Activated CD8-positive, alpha-beta memory T cell treated with anti-CD3 and anti-CD28 coated beads for 1 hour (primary cell): ENCODE data around the gene DUSP6.

Experiments
- DNase-seq, 2 donors: peaks; one replicate each; pipeline ENCODE4 v3.0.0-alpha.2; 2020; ENCODE audit warnings: low read depth in 1 of 2; ENCODE audit errors: extremely low read depth in 1 of 2

Gene DUSP6

DNA sequence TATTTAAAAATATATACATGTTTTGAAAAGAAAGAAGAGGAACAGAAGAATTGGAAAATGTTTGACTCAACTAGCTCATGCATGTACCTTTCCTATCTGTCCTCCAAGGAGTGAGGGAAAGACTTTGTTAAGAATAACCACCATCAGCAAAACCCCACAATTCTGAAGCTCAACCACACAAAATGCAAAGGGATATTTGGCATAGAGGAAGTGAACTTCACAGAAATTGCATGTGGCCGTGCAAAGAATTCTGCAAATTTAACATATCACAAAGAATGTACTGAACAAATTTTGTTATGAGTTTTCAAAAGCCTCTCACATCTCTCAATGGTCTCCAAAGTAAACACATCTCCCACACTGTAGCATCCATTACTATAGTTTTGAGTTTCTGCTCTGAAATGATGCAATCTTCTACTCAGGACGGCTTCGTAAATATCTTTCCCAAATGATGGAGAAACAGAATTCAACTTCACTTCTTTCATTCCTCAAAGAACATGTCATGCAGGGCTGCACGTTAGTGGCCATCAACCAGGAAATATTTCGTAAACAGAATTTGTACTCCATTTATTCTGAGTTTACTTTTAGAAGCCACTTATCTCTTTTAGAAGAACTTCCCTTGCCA is 17.6 kb downstream of the DUSP6 start:
- no peak for DNase-seq

DNA sequence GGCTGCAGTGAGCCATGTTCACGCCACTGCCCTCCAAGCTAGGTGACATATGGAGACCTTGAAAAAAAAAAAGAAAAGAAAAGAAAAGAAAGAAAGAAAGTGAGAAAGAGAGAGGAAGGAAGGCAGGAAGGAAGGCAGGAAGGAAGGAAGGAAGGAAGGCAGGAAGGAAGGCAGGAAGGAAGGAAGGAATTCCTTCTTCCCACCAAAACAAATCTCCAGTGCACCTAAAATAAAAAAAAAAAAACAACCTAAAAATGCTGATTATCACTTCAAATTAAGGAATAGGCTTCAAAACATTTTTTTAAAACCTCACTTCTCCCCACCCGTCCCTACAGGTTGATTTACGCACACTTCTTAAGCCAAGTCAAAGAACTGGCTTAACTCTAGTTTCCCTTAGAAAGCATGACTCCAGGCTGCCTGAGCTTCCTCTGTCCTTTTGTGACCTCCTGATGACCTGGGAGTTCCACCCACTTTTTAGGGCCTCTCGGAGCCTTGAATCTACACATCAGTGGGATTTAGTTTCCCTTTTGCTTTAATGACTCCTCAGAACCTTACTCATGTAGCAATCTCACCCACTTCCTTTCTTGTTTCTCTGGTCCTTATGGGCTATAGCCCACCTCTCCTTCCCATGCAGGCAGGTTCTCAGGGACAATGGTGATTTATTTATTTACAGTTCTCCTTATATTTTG is 18.6 kb downstream of the DUSP6 start:
- no peak for DNase-seq

DNA sequence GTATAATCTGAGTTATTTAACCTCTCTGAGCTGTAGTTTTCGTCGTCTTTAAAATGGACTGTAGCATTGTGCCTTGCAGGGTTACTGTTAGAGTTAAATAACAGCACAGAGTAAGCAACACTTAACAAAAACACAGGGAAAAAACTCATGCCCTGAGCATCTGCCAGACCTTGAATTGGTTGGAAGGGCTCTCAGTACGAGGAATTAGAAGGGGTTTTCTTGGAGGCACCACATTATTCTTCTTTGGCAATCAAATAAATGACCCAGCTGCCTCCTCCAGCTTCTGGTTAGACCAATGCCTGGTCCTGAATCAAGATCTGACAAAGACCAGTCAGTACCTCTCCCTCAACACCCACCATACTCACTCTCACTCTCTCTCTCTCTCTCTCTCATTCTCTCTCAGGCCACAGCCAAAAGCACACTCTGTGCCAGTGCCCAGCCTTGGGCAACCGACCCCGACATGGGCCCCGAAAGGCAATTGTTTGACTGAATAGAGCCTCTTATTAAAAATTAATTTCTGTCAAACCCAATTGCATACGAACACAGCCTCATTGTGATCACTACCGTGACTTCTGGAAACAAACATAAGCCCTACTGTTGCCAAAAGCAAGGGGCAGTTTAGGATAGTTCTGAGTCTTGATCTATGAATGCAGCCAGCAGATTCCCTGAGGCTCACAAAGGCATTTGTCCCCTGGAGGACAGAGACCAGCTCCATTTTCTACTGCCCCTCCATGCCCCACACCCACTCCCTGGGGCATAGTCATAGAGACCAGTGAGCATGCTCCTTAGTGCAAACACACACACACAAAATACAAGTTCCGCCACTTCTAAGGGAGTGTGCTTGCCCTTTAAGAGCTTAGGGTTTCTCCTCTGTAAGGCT is 23.9 kb downstream of the DUSP6 start:
- no peak for DNase-seq

DNA sequence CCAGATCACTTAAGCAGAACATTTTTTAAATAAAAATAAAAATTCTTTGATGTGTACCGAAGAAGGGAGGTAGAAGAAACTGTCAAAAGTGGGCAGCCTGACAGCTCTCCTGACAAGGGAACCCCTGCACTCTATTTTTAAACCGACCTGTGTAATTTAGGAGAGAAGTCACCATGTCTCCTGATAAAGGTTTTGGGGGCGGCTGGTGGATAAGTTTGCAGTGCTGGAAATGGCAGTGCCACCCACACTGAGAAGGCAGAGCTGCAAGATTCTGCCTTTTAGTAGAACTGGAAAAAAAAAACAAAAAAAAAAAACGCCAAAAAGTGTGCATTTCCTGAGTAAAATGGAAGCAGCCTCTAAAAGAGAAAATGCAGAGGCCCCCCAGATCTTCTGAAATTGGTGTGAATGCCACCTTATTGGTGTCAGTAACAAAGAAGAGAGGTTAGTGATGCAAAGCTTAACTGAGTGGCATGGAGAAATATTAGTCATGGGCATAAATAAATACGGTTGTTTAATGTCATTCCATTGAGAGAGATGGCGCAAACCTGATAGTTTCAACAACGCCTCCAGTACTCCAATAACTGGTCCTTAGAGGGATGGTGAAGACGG is 24.7 kb downstream of the DUSP6 start:
- no peak for DNase-seq

DNA sequence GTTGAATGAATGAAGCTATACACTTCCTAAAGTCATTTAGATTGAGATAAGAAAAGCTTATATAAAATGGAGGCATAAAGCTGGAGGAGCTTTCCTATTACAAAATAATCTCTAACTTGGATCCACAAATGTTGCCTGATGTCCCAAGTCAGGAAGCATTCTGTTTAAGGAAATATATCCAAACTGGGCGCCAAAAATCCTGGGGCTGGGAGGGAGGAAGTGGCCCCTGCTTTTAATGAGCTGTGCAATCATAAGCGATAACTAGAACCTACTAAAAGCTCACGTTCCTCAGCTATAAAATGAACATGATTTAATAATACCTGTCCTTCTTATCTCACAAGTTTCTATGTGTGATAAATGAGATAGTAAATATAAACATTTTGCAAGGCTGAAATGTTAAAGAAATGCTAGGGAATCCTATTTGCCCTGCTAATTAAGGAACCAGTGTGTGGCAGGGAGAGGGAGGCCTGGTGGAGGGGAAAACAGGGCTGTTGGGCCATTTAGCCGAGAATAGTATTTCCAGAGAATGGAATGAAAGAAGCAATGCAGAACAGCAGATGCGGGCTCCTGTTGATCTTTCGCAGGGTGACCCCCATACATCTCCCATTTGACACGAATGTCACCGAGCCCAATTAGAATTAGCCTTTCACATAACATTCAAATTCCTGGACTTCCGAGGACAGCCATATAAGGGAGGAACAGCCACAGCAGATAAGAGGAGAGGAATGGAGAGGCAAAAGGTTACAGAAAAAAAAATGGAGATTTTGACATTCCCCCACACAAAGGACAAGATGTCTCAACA is 25.9 kb downstream of the DUSP6 start:
- no peak for DNase-seq

DNA sequence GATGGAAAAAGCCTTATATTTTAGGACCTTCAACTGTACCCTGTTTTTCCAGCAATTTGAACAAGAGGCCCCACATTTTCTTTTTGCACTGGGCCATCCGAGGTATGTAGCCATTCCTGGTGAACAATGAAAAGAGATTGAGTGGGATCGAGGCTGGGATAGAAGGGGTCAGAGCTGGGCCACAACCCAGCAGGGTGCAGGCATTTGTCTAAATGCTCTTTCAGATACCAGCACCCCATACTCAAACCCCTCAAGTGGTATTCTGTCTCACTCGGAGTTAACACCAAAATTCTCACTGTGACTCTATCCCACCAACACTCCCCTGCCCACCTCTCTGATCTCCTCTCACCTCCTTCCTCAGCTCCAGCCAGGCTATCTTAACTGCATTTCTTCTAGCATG is 26.8 kb downstream of the DUSP6 start:
- no peak for DNase-seq

DNA sequence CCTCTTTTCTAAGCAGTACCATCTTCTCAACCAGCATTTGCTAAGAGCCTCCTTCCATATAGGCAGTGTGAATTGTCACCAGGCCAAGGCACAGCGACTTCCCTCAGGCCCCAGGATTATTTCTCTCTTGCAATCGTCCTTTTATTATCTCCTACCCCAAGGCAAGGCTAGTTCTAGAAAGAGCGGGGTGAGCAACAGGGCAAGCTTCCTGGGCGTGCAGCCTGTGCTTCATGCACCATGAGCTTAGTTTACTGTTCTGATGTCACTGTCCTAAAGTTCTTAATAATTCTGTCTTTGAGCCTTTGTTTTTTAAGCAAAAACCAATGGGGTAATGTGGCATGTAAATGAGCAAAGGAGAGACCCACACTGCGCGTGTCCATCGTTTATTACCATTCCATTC is 27.9 kb downstream of the DUSP6 start:
- no peak for DNase-seq

DNA sequence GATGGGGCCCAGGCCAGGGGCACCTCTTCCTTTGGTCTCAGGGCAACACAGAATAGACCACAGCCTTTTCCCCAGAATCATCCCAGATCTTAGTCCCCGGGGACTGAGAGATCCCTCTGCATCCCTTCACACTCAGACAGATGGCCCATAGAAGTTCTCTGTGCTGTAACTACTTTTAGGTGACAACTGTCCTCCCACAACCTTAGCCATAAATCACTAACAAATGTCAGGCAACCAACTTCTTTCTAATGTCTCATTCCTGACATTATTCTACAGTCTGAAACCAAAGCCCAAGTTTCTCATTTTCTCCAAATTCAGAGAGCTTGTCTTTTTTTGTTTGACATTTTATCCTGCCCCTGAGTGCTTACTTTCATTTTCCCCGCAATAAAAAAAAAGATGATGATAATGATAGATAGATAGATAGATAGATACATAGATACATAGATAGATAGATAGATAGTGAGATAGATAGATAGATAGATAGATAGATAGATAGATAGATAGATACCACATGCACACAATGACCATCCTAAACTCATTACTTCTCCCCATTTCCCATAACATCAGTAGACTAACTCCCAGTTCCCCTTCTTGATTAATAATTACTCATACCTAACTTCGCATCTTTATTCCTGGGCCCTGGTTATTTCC is 28.6 kb downstream of the DUSP6 start:
- no peak for DNase-seq

DNA sequence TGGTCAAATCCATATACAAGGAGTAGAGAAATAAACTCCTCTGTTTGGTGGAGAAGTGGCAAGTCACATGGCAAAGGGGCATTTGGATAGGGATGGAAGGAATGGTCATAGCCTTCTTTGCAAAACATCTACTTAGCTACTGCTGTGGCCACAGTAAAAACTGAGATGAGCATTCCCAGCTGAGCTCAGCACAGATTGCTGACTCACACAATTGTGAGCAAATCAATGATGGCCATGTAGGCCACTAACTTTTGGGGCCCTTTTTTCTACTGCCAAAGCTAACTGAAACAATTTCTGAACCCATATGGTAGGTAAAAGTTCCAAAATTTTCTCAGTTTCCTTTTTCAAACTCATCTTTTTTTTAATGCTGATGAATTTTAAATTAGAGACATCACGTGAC is 31.6 kb downstream of the DUSP6 start:
- DNase-seq: no peak

DNA sequence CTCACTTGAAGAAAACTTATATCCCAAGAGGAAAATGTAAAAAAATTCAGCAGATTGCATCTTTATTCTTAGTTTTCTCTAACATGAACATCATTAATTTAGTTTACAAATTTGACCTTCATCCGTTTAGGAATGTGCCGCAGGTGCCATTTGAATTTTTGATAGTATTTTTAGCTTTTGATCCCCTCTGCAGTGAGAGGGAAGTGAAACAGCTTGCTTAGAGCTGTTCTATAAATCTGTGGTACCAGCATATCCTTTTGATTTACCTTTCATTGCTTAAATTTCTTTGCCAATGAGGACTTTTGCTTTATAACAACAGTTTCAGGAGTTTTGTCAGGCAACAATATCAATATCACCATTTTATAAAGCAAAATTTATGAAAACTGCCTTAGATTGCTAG is 32.7 kb downstream of the DUSP6 start:
- DNase-seq: no peak

DNA sequence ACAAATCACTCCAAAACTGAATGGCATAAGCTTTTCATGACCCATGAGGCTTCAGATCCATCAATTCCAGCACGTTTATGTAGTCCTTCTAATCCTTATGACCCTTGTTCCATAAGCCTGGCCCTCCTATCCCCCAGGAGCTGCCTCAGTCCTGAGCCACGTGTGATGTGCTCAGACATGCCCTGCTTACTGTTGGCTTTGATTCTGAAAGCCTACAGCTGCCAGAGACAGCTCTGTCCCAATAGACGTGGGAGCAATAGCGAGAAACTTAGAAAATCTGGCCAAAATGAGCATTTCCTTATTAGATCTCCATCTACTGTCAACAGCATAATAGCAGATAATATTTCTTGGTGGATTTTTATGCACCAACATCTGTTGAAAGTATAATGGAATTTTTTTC is 33.2 kb downstream of the DUSP6 start:
- DNase-seq: no peak

DNA sequence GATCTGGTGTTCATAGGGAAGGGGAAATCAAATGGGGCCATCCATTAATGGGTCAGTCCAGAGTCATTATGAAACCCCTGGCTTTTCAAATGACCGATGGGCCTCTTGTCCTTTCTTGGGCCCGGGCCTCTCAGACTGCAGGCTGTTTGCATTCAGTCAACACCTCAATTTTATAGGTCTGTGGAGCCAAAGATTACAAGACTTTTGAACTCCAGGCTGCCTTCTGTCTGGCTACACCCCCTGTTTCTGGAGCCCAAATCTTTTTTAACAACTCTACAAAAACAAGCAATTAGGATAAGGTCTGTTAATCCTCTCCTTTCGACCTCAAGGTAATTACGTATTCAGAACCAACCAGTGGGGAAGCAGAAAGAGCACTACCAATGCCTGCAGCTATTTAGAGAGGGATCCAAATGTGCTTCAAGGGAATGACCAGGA is 35.6 kb downstream of the DUSP6 start:
- DNase-seq: no peak

DNA sequence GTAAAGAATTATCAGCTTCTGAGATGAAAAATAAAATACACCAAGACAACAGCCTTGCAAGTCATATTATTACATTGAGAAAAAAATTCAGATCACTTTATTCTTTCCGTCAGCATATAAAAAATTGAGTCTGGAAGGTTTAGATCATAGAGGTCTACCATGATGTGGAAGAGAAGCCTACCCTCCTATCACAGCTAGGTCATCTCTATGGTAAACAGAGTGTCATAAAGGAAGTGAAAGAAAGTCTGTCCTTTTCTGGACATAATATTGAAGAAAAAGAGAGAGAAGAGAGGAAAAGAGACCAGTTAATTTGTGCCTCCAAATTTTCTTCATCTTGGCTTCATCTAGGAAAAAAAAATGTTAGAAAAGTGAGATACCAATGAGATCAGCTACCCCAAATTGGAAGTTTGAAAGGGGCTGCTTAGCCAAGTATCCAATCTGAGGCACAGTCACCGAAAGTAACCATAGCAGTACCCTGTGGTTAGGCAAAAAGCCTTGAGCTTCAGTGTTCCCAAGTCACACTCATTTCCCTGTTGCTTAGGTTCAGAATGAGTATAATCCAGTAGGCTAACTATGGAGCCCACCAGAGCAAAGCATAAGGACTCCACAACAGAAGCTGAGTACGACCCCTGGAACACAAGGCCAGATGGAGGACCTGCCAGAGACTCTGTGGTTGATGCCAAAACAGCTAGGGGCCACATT is 38.1 kb downstream of the DUSP6 start:
- no peak for DNase-seq

DNA sequence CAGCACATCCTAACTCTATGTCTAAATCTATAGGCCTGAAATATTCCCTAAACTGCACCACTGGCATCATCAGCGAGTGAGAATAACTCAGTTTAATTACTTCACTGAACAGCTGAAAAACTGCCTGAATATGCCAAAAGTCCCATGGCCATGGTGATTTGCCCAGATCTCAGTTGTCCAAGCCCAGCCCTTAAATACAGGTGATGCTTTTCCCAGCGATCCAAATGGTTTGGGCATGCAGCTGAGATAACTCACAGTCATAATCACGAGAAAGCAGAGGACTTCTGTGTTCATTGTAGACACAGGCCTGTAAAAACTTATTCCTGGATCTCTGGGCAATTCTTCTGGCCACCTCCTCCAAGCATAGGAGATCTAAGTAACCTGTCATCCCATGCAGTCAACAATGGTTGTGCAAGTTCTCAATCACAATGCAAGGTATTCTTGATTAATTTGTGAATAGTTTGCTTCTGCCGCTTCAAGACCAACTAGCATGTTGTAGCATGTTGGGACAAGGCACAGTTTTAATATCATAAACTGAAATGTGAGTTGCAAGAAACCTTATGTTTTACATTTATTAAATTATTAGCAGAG is 40.5 kb downstream of the DUSP6 start:
- no peak for DNase-seq

DNA sequence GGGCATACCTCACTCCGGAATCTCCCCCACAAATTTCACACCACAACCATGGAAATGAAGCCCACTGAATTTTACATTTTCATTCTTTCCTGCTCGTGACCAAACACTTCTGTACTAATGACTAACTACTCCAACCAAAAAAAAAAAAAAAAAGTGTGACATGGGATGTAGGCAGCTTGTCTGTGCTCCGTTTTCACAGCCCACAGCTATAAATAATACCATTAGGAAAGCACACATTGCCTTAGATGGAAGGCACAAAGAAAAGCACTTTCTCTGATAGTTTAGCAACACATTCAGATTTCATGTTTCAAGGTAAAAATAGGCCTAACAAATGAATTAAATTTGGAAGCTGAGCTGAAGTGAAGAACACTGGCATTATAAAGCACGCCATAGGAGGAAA is 42.5 kb downstream of the DUSP6 start:
- DNase-seq: no peak

DNA sequence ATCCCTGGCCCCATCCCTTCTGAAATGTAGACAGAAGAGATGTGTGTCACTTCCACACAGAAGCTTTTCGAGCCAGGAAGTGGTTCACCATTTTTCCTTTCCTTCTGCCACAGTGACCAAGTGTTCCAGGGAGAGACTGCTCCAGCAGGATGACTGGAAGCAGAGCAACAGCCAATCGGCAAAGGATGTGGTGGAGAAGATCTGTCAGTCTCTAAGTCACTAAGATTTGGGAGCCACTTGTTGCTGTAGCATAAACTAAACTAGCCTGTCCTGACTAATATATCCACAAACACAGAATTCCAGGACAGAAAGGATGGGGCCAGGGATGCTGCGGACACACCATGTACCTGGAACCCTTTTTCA is 42.9 kb downstream of the DUSP6 start:
- DNase-seq: no peak

DNA sequence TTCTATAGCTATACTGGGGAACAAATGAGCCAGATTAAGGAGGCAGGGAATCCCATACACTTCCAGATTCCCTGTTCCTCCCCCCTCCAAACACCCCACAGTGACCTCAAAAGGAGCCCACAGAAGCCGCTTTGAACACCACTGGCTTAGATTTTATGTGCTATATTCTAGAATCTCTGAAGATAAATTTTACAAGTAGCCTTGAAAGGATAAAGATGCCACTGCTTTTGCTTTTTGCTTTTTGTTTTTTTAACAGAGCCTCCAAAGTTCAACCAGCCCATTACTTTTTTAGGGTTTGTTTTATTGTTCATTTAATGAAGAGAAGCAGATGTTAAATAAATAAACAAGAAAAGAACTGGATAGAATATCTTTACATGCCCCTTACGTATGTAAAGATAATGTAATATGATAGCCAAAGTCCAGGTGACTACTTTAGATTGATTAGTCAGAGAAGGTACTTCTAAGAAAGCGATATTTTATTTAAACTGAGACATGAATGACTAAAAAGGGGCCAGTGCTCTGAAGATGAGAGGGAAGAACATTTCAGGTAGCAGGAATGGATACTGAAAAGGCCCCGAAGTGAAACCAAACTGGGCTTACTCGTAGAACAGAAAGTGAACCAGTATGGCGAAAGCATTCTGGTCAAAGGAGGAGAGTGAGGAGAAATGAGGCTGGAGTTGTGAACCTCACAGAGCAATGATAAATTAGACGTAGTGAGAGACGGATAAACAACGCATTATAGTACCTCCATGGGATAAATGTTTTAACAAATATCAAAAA is 44.6 kb downstream of the DUSP6 start:
- no peak for DNase-seq

DNA sequence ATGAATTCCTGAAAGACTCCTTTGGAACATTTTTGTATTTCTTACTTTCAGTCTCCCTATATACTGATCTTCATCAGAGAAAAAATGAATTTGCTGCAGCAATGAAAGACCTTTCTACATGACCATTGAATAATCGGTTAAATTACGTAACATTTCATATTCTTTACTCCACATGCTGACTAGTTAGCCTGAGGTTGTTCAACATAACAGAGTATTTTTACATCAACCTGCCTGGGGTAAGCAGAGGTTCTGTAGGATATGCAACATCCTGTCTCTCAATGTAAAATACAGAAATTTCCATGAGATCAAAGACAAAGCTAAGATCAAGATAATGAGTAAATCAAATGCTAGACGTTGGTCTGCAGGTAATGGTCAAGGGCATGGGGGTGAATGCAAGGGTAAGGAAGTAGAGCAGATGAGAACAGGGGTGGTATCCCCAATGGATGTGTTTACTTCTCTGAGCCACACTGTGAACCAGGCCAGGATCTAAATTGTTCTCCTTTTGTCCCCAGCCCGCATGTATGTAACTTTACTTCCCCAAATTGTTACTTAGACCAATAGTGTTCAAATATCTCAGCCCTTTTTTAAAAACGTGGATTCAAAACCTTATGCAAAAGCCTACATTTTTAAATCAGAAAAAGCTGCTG is 45.4 kb downstream of the DUSP6 start:
- DNase-seq: no peak
